GM23248 (cell line): ENCODE results near the gene SPTBN5.

Experiments used
- EZH2 ChIP-seq: fragments of 200-600 bp; sonication (generic); IDR thresholded peaks from 2 replicates; pipeline ENCODE4 v1.6.1; 2018; ENCODE audit warnings: antibody characterized with exemption, mild to moderate bottlenecking; ENCODE audit not compliant: insufficient read depth, poor library complexity, severe bottlenecking
- EZH2phosphoT487 ChIP-seq: fragments of 200-600 bp; sonication (generic); IDR thresholded peaks from 2 replicates; pipeline ENCODE4 v1.6.1; 2018; ENCODE audit warnings: antibody characterized with exemption, moderate library complexity, mild to moderate bottlenecking, low read depth; ENCODE audit not compliant: insufficient read depth

DNA sequence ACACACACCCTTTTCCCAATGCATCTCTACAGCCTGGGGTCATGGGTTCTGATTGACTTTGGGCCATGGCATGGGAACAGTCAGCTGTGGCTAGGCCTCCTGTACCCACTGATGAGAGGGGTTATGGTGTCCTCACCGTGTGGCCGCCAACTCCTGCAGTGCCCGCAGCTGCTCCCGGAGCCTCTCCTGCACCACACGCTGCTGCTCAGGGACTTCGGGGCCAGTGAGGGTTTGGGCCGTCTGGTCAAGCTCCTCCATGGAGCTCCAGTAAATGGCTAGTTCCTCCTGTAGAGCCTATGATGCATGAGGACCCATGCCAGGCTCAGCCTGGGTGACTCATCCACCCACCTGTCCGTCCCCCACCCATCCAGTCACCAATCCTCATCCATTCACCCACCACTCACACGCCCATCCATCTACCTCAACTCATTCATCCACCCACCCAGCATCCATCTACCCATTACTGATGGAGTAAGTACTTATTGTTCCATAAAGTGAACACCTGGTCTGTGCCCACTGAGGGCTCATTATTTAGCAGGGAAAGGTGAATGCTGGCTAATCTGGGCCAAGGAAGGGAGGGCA lies 21.6 kb downstream of the SPTBN5 start:
- no peak for TF ChIP-seq EZH2
- no peak for TF ChIP-seq EZH2phosphoT487
